ENCODE results near the gene REPS2. TPM values are rescaled to one million over a fixed set of nuclear protein-coding genes. Genes with fewer than 3 reads are reported as not detected.
"Not testable (repeated sequence)": the region's sequence is repeated elsewhere in the genome, so short reads cannot be mapped to it uniquely, and the experiment has no call there.

Gene REPS2
- total RNA-seq, 1 experiment from 2014 or later, result 1.1 TPM

- Histone ChIP-seq H3K9me3 (ENCODE audit: low read length) (no peaks in the 10 kb centered on the region), H3K79me2 (ENCODE audit: low read length) (no peaks in the 10 kb centered on the region), H3K9ac (ENCODE audit: low read length) (no peak overlapping the region), H3K36me3 (ENCODE audit: insufficient read depth, low read length) (no peaks in the 10 kb centered on the region), H4K20me1 (ENCODE audit: insufficient read depth, low read depth, low read length) (no peaks in the 10 kb centered on the region), H2AFZ (ENCODE audit: low read length) (no peak overlapping the region), H3K27ac (ENCODE audit: low read length) (no peak overlapping the region), H3K9me2 (replicated peaks; ENCODE audit: insufficient read depth, low read length) (no peaks in the 10 kb centered on the region), H3K4me3 (ENCODE audit: low read length) (no peak overlapping the region), H3K4me1 (ENCODE audit: low read length) (0 out of 2 replicates have a peak, but pooled peaks cover 4% of the 10 kb centered on the region), H3K4me2 (ENCODE audit: low read depth, low read length, poor library complexity, severe bottlenecking) (no peak overlapping the region), H3K27me3 (ENCODE audit: low read length) (no peaks in the 10 kb centered on the region)
- no peak for DNase-seq
These were observed 4.0 kb downstream of the REPS2 start for GRCh38 chrX:16950423-16950822.

GRCh38 chrX:16953606-16954211 lies 7.3 kb downstream of the REPS2 start:
- Histone ChIP-seq H3K9me3 (ENCODE audit: low read length) (no peaks in the 10 kb centered on the region), H3K4me2 (ENCODE audit: low read depth, low read length, poor library complexity, severe bottlenecking) (no peak overlapping the region), H3K27me3 (ENCODE audit: low read length) (no peaks in the 10 kb centered on the region), H3K9ac (ENCODE audit: low read length) (no peak overlapping the region), H3K4me1 (ENCODE audit: low read length) (no peaks in the 10 kb centered on the region), H3K79me2 (ENCODE audit: low read length) (no peaks in the 10 kb centered on the region), H3K27ac (ENCODE audit: low read length) (no peak overlapping the region), H3K36me3 (ENCODE audit: insufficient read depth, low read length) (no peaks in the 10 kb centered on the region), H2AFZ (ENCODE audit: low read length) (no peak overlapping the region), H3K4me3 (ENCODE audit: low read length) (no peak overlapping the region), H4K20me1 (ENCODE audit: insufficient read depth, low read depth, low read length) (no peaks in the 10 kb centered on the region), H3K9me2 (replicated peaks; ENCODE audit: insufficient read depth, low read length) (no peaks in the 10 kb centered on the region)
- no peak for DNase-seq

GRCh38 chrX:16957751-16958150 lies 11.3 kb downstream of the REPS2 start:
- no peaks in the 10 kb centered on the region for H3K9me2 ChIP-seq (replicated peaks; ENCODE audit: insufficient read depth, low read length)
- no peaks in the 10 kb centered on the region for H3K4me1 ChIP-seq (ENCODE audit: low read length)
- no peaks in the 10 kb centered on the region for H4K20me1 ChIP-seq (ENCODE audit: insufficient read depth, low read depth, low read length)
- no peaks in the 10 kb centered on the region for H3K9me3 ChIP-seq (ENCODE audit: low read length)
- H3K9ac ChIP-seq (ENCODE audit: low read length), result no peak overlapping the region
- H3K4me3 ChIP-seq (ENCODE audit: low read length), result no peak overlapping the region
- no peak for DNase-seq
- H3K79me2 ChIP-seq (ENCODE audit: low read length), result no peaks in the 10 kb centered on the region
- H2AFZ ChIP-seq (ENCODE audit: low read length), result no peak overlapping the region
- H3K4me2 ChIP-seq (ENCODE audit: low read depth, low read length, poor library complexity, severe bottlenecking), result no peak overlapping the region
- no peaks in the 10 kb centered on the region for H3K27me3 ChIP-seq (ENCODE audit: low read length)
- no peak overlapping the region for H3K27ac ChIP-seq (ENCODE audit: low read length)
- no peaks in the 10 kb centered on the region for H3K36me3 ChIP-seq (ENCODE audit: insufficient read depth, low read length)

- Histone ChIP-seq H3K27me3 (ENCODE audit: low read length) (no peaks in the 10 kb centered on the region), H3K4me2 (ENCODE audit: low read depth, low read length, poor library complexity, severe bottlenecking) (no peak overlapping the region), H3K9ac (ENCODE audit: low read length) (no peak overlapping the region), H3K4me1 (ENCODE audit: low read length) (no peaks in the 10 kb centered on the region), H4K20me1 (ENCODE audit: insufficient read depth, low read depth, low read length) (no peaks in the 10 kb centered on the region), H3K79me2 (ENCODE audit: low read length) (no peaks in the 10 kb centered on the region), H3K9me2 (replicated peaks; ENCODE audit: insufficient read depth, low read length) (no peaks in the 10 kb centered on the region), H3K36me3 (ENCODE audit: insufficient read depth, low read length) (no peaks in the 10 kb centered on the region), H2AFZ (ENCODE audit: low read length) (no peak overlapping the region), H3K4me3 (ENCODE audit: low read length) (no peak overlapping the region), H3K9me3 (ENCODE audit: low read length) (no peaks in the 10 kb centered on the region), H3K27ac (ENCODE audit: low read length) (no peak overlapping the region)
- no peak for DNase-seq
These were observed 11.9 kb downstream of the REPS2 start for GRCh38 chrX:16958356-16958755.

GRCh38 chrX:16962661-16963060 lies 16.2 kb downstream of the REPS2 start:
- not testable (repeated sequence) for H3K4me2 ChIP-seq (ENCODE audit: low read depth, low read length, poor library complexity, severe bottlenecking); DNase-seq; H3K27me3 ChIP-seq (ENCODE audit: low read length); H3K79me2 ChIP-seq (ENCODE audit: low read length); H3K9ac ChIP-seq (ENCODE audit: low read length); H3K27ac ChIP-seq (ENCODE audit: low read length); H3K9me3 ChIP-seq (ENCODE audit: low read length); H3K4me1 ChIP-seq (ENCODE audit: low read length); H3K36me3 ChIP-seq (ENCODE audit: insufficient read depth, low read length); H4K20me1 ChIP-seq (ENCODE audit: insufficient read depth, low read depth, low read length); H3K4me3 ChIP-seq (ENCODE audit: low read length); H3K9me2 ChIP-seq (replicated peaks; ENCODE audit: insufficient read depth, low read length); H2AFZ ChIP-seq (ENCODE audit: low read length)

- no peak for DNase-seq
- no peaks in the 10 kb centered on the region for H3K27me3 ChIP-seq (ENCODE audit: low read length)
These were observed 16.8 kb downstream of the REPS2 start for GRCh38 chrX:16963216-16963615.

GRCh38 chrX:16964976-16965375 lies 18.5 kb downstream of the REPS2 start:
- not testable (repeated sequence) for H3K4me2 ChIP-seq (ENCODE audit: low read depth, low read length, poor library complexity, severe bottlenecking); H3K4me3 ChIP-seq (ENCODE audit: low read length); H4K20me1 ChIP-seq (ENCODE audit: insufficient read depth, low read depth, low read length)

More at GRCh38 chrX:16963216-16963615, 16.8 kb downstream of the REPS2 start:
- H3K9me3 ChIP-seq (ENCODE audit: low read length), result no peaks in the 10 kb centered on the region
- H3K9me2 ChIP-seq (replicated peaks; ENCODE audit: insufficient read depth, low read length), result no peaks in the 10 kb centered on the region
- H3K4me2 ChIP-seq (ENCODE audit: low read depth, low read length, poor library complexity, severe bottlenecking), result no peak overlapping the region
- no peak overlapping the region for H3K9ac ChIP-seq (ENCODE audit: low read length)
- no peak overlapping the region for H2AFZ ChIP-seq (ENCODE audit: low read length)
- no peak overlapping the region for H3K27ac ChIP-seq (ENCODE audit: low read length)
- H3K4me3 ChIP-seq (ENCODE audit: low read length), result no peak overlapping the region
- no peaks in the 10 kb centered on the region for H3K79me2 ChIP-seq (ENCODE audit: low read length)
- no peaks in the 10 kb centered on the region for H4K20me1 ChIP-seq (ENCODE audit: insufficient read depth, low read depth, low read length)
- no peaks in the 10 kb centered on the region for H3K36me3 ChIP-seq (ENCODE audit: insufficient read depth, low read length)
- H3K4me1 ChIP-seq (ENCODE audit: low read length), result no peaks in the 10 kb centered on the region

GRCh38 chrX:16966752-16967448 lies 20.4 kb downstream of the REPS2 start:
- Histone ChIP-seq H3K79me2 (ENCODE audit: low read length) (no peaks in the 10 kb centered on the region), H3K4me3 (ENCODE audit: low read length) (no peak overlapping the region), H3K4me2 (ENCODE audit: low read depth, low read length, poor library complexity, severe bottlenecking) (no peak overlapping the region), H3K27me3 (ENCODE audit: low read length) (no peaks in the 10 kb centered on the region), H3K9ac (ENCODE audit: low read length) (no peak overlapping the region), H3K36me3 (ENCODE audit: insufficient read depth, low read length) (no peaks in the 10 kb centered on the region), H3K9me2 (replicated peaks; ENCODE audit: insufficient read depth, low read length) (no peaks in the 10 kb centered on the region), H3K9me3 (ENCODE audit: low read length) (no peaks in the 10 kb centered on the region), H4K20me1 (ENCODE audit: insufficient read depth, low read depth, low read length) (no peaks in the 10 kb centered on the region), H3K27ac (ENCODE audit: low read length) (no peak overlapping the region), H3K4me1 (ENCODE audit: low read length) (peaks cover 5% of the 10 kb centered on the region), H2AFZ (ENCODE audit: low read length) (no peak overlapping the region)
- DNase-seq, result no peak

More at GRCh38 chrX:16964976-16965375, 18.5 kb downstream of the REPS2 start:
- not testable (repeated sequence) for H3K9me3 ChIP-seq (ENCODE audit: low read length); DNase-seq; H3K4me1 ChIP-seq (ENCODE audit: low read length); H3K9ac ChIP-seq (ENCODE audit: low read length); H3K27me3 ChIP-seq (ENCODE audit: low read length); H3K36me3 ChIP-seq (ENCODE audit: insufficient read depth, low read length); H3K27ac ChIP-seq (ENCODE audit: low read length); H3K9me2 ChIP-seq (replicated peaks; ENCODE audit: insufficient read depth, low read length); H2AFZ ChIP-seq (ENCODE audit: low read length); H3K79me2 ChIP-seq (ENCODE audit: low read length)

All from Karpas-422 (cell line).